ENCODE results near the gene MCM7.

Gene MCM7

DNA sequence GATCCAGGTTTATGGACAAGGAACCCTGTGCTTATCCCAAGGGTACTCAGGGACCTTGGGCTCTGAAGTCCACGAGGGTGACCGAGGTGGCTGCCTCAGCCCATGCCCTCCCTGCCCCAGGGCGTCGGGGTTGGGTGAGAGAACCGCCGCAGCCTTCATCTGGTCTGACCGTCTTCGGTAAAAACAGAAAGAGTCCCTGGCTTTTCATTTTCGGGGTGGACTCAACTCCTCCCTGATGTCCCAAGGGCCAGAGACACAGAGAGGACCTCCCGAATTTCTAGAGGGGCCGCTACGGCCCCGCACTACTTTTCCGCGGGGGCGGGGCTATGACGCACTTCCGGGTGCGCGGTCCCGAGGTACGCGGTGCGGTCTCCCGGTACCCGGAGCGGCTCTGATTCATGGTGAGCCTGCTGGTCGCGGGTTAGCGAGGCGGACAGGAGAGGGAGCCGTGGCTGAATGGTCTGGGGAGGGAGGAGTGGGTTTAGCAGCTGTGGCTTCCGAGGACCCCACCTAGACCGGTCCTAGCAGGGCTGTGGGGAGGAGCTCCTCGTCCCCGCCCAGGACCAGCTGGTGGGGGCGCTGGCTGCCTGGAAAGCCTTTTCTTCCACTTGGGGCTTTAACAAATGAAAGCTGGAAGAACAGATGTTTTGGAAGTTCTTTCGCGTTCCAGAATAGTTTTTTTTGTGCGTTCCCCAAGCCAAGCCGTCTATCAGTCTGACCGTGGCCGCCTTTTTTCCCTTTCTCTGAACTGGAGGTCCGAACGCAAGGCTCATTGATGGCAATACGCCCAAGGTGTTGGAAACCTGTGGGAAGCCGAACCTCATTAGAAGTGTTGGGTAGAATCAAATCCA lies 51.5 kb downstream of the MCM7 start, which contains the start of gene ZSCAN21:
Gene ZSCAN21, plus strand, starts transcription at position 334 of the 851 bp plus-strand sequence. CDS start 7,233 bp downstream, outside the sequence.
- H3K27me3 ChIP-seq (ENCODE audit: control insufficient read depth, insufficient read depth, low read length): no peaks in the 10 kb centered on the region
- H3K9me3 ChIP-seq (ENCODE audit: control insufficient read depth, low read length): no peaks in the 10 kb centered on the region
- H3K9ac ChIP-seq (ENCODE audit: low read length): peak within 1 kb of the TSS; percentile 75
- H3K4me3 ChIP-seq (ENCODE audit: low read length): peak within 1 kb of the TSS; percentile 3
- H3K36me3 ChIP-seq (ENCODE audit: control insufficient read depth, insufficient read depth, low read length): no peaks in the 10 kb centered on the region
- H3K4me1 ChIP-seq (ENCODE audit: control insufficient read depth, insufficient read depth, low read length): peaks cover 16% of the 10 kb centered on the region

DNA sequence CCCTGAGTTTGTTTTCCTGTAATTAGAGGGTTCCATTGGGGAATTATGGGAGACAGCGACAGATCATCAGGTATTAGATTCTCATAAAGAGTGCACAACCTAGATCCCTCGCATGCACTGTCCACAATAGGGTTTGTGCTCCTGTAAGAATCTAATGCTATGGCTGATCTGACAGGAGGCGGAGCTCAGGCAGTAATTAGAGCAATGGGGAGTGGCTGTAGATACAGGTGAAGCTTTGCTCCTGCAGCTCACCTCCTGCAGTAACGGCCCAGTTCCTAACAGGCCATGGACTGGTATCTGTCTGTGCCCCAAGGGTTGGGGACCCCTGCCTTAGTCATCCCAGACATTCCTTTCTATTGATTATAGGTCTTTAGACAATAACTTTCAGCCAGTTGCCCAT lies 52.5 kb downstream of the MCM7 start:
- H3K4me3 ChIP-seq (ENCODE audit: low read length): no peak overlapping the region
- H3K36me3 ChIP-seq (ENCODE audit: control insufficient read depth, insufficient read depth, low read length): no peaks in the 10 kb centered on the region
- peaks cover 16% of the 10 kb centered on the region for H3K4me1 ChIP-seq (ENCODE audit: control insufficient read depth, insufficient read depth, low read length)
- no peaks in the 10 kb centered on the region for H3K27me3 ChIP-seq (ENCODE audit: control insufficient read depth, insufficient read depth, low read length)
- no peaks in the 10 kb centered on the region for H3K9me3 ChIP-seq (ENCODE audit: control insufficient read depth, low read length)
- peak overlapping the region; percentile 75 for H3K9ac ChIP-seq (ENCODE audit: low read length)

DNA sequence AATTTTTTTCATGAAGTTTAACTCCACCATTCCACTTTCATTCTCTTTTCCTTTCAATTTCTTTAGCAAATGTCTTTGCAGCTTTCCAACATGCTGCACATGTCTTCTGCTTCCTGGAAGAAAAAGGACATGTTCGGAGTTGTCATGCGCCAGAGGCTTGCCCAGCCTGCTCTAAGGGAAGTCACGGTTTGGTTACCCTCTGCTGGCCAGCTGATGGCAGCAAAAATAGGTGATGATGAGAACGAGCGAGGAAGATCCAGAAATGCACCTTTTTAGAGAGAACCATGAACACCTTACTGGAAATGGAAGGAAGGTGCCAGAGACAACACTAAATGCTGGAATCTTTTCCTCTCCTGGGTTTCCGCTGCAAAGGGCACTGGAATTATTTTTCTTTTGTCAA lies 56.5 kb downstream of the MCM7 start:
- no peaks in the 10 kb centered on the region for H3K9me3 ChIP-seq (ENCODE audit: control insufficient read depth, low read length)
- no peak overlapping the region for H3K9ac ChIP-seq (ENCODE audit: low read length)

More for the DNA sequence above, 56.5 kb downstream of the MCM7 start:
- Histone ChIP-seq H3K4me3 (ENCODE audit: low read length) (no peak overlapping the region), H3K4me1 (ENCODE audit: control insufficient read depth, insufficient read depth, low read length) (peaks cover 8% of the 10 kb centered on the region), H3K27me3 (ENCODE audit: control insufficient read depth, insufficient read depth, low read length) (no peaks in the 10 kb centered on the region), H3K36me3 (ENCODE audit: control insufficient read depth, insufficient read depth, low read length) (no peaks in the 10 kb centered on the region)
